Measurements from ENCODE around the gene CAGE1. TPM values are rescaled to one million over a fixed set of nuclear protein-coding genes. Genes with fewer than 3 reads are reported as not detected.
A peak's percentile ranks its signal among the peaks of the same experiment; 100 is the strongest.

The CAGE1 gene
- total RNA-seq, 2 donors from 2014 or later: 0.15 to 0.22 TPM

- no peaks in the 10 kb centered on the region for H3K27me3 ChIP-seq (ENCODE audit: control insufficient read depth, insufficient read depth, low read length, poor library complexity, severe bottlenecking)
- no peak overlapping the region for H3K4me3 ChIP-seq (ENCODE audit: low read length)
- Mint-ChIP-seq H3K4me3 (no peak overlapping the region), H3K4me1 (peaks cover 6% of the 10 kb centered on the region), H3K27me3 (ENCODE audit: insufficient read depth) (no peaks in the 10 kb centered on the region), H3K9me3 (no peaks in the 10 kb centered on the region), H3K36me3 (ENCODE audit: low read depth) (peaks cover 34% of the 10 kb centered on the region), H3K27ac (peak overlapping the region; percentile 6)
- no peak overlapping the region for H3K27ac ChIP-seq (ENCODE audit: low read depth, low read length)
- no peak for TF ChIP-seq CTCF (conservative IDR thresholded peaks at IDR 0.05)
- H3K9ac ChIP-seq (ENCODE audit: extremely low read depth, low read length, poor library complexity, severe bottlenecking): no peak overlapping the region
- no peaks in the 10 kb centered on the region for H3K4me1 ChIP-seq (ENCODE audit: control insufficient read depth, insufficient read depth, low read length)
- WGBS, 2 experiments (ENCODE audit: insufficient coverage in 1 of 2, insufficient read length in 1 of 2): 86 to 93% methylated on average over 9 to 10 of the region's 10 CpGs
- H3K9me3 ChIP-seq (ENCODE audit: control insufficient read depth, low read length): no peaks in the 10 kb centered on the region
- H3K36me3 ChIP-seq (ENCODE audit: control insufficient read depth, insufficient read depth, low read length): peaks cover 40% of the 10 kb centered on the region
- DNase-seq: no peak
These were observed 107.2 kb downstream of the CAGE1 start for GRCh38 chr6:7282097-7282906.

Other genes with a start within 250 kb of the CAGE1 start
- 100 to 1,000 TPM; 145 to 167 TPM for gene SSR1, start 76.5 kb downstream of the CAGE1 start, total RNA-seq
- gene RIOK1, start 66 bp upstream of the CAGE1 start, total RNA-seq: 10 to 100 TPM; 17.7 to 20.3 TPM
- 100 to 1,000 TPM; 123 to 152 TPM for gene DSP, start 151.9 kb upstream of the CAGE1 start, total RNA-seq
- gene SNRNP48, start 200.5 kb upstream of the CAGE1 start, total RNA-seq: 10 to 100 TPM; 13.9 to 19.5 TPM